KG1 (cell line): ENCODE results near the gene AHRR.
"Not testable (repeated sequence)": the region's sequence is repeated elsewhere in the genome, so short reads cannot be mapped to it uniquely, and the experiment has no call there.

ENCODE experiments used
- DNase-seq: peaks from one replicate; lab custom pipeline; 2025; lab: John Stamatoyannopoulos, UW

Gene AHRR

DNA sequence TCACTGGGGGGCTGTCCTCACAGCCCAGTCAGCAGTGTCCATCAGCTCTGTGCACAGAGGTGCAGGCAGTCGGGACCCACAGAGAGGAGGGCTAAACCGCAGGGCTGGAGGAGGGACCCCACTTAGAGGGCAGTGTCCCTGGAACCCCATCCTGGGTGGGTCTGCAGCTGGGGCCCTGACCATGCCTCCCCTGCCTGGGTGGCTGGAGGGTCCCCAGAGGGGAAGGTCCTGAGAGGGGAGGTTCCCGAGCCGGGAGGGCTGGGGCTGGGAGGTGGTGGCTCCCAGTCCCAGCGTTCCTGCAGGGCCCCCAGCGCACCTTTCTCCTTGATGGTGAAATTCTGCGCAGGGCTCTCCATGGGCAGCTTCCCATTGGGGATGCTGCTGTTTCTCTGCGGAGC is 154.2 kb downstream of the AHRR start:
- DNase-seq, result no peak

DNA sequence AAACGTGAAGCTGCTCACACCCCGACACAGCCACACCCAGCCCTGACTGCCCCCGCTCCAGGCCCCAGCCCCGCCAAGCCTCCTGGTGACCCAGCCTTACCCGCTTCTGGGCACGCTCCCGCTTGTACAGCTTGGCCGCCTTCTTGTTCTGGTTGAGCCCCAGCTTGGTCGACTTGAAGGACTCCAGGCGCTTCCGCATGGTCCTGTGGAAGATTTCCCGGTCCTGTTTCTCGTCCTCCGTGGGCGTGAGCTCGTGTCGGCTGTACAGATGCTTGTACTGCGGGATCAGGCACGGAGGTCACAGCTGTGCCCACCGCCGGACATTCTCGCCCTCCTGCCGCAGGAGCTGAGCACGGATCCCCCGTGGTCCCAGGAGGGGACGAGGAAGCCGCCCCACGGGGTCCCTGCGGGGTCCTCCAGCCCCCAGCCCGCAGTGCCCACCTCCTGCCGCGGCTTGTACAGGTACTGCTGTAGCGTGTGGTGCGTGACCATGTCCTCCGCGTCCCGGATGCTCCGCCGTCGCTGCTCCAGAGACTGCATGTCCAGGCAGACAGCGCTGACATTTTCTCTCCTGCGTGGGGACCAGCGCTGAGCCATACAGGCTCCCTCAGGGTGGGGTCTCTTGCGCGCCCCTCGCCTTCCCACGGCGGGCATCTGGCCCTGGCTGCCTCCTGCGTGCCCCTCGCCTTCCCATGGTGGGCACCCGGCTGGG is 154.7 kb downstream of the AHRR start:
- DNase-seq, result no peak

DNA sequence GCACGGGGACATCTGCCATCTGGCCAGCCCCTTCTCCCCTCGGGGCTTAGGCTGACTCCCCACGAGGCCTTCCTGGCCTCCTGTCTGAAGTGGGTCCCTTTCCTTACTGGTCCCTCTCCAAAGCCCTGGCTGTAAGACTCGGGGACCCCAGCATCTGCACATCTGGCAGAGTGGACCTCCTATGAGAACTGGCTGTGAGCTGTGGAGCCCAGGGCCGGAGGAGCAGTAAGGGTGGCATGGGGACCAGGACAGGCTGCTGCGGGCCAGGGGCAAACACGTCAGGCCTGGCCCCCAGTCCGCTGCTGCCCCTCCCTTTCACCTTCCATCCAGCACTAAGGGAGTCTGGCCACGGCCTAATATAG is 155.3 kb downstream of the AHRR start:
- no peak for DNase-seq

DNA sequence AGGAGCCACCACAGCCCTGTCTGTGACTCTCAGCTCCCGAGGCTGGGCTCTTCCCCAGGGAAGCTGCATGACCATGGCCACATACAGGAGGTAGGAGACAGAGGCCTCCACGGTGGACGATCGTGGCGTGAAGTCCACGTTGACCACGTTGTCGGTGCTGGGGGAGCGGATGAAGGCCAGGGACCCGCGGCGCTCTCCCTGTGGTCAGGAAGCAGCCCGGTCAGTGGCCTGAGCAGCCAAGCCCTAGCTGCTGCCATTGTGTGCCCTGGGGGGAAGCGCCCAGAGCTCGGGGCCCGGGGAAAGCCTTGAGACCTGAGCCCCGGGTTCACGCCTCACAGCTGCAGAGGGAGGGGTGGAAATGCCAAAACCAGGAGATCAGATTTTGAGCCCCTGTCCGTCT is 155.7 kb downstream of the AHRR start:
- no peak for DNase-seq

DNA sequence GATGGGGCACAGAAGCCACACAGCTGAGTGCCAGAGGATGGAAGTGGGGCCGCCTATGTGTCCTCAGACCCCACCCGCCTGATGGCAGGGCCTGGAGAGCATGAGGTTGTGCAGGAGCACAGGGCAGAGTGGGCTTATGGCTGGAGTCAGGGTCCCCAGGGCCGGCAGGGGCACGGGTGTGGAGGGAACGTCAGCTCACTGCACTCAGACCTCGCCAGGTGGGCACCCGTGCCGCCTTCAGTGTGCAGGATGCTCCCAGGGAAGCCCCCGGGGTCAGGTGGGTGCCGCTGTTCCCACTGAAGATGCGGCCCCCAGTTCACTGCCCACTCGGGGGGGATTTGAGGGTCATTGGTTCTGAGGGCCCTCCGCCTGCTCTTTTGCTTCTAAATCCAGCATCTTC is 156.4 kb downstream of the AHRR start:
- DNase-seq, result no peak

DNA sequence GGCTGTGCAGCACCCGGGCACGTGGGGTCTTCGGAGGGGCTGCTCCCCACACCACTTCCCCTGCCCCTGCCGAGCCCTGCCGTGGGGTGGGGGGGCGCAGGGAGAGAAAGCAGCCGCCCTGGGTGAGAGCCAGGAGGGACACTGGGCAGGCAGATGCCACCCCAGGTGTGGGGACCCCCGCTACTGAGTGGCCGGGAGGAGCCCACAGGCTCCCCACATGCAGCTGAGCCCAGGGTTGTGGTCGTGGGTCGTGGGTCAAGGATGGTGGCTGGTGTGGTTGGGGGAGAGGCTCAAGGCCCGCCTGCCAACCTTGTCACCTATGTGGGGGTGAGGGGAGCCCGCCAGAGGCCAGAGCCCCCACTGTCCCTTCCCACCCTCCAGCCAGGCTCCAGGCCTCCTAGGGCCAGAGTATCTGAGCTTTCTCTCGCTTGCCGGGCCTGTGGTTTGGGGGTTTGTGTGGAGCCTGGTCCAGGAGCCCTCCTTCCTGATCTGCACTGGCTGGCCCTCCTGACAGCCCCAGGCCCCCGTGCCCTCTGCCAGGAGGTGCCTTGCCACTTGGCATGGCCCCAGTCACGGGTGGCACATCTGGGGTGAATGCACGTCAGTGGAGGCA is 157.0 kb downstream of the AHRR start:
- no peak for DNase-seq

DNA sequence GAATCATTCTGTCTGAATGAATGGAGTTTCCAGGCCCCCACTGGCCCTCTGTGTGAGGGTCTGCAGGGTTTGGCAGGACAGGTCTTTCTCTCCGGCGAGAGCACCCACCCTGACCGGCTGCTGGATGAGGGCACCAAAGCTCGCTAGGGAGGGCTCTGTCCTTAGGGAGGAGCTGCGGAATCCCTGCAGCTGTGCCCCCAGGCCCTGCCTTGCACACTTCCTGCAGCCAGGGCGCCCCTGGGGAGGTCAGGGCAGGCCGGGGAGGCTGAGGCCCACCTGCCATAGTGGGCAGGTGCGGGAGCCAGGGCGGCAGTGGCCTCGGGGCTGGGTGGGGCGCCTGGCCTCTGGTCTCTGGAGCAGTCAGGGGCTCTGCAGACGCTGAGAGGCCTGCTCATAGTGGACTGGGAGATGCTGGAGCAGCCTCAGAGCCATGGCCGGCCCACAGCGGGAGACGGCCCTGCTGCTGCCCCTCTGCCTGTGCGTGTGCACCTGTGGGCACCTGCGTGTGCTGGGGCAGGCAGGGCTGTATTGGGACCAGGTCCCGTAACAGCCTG is 157.5 kb downstream of the AHRR start:
- no peak for DNase-seq

DNA sequence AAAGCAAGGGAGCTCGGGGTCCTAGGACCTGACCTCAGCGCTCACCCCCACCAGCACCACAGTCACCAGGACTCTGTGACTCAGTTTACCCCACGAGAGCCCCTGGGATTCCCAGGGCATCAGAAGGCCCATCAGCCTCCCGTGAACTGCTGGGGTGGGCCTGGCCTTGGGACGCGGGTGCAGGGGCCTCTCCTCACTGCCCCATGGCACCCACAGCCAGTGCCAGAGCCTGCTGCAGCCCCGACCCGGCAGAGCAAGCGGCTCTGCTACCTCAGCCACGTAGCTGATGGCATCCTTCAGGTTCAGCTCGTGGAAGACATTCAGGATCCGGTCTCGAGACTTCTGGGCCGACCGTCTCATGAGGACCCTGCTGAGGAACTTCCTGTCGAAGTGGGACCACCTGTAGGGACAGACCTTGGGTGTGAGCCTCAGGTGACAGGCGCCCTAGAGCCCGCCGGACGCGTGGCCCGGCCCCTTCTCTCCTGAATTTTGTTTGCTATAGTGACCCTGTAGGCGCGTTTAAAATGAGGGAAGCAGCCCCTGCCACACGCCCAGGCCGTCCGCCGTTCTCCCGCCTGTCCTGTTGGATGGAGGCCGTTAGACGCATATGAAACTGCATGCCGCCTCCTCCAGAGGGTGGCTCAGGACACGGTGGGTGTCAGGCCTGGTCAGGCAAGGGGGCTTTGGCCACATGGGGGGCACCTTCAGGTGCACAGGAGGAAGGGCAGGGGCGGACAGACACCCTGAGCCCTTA is 158.2 kb downstream of the AHRR start:
- no peak for DNase-seq

DNA sequence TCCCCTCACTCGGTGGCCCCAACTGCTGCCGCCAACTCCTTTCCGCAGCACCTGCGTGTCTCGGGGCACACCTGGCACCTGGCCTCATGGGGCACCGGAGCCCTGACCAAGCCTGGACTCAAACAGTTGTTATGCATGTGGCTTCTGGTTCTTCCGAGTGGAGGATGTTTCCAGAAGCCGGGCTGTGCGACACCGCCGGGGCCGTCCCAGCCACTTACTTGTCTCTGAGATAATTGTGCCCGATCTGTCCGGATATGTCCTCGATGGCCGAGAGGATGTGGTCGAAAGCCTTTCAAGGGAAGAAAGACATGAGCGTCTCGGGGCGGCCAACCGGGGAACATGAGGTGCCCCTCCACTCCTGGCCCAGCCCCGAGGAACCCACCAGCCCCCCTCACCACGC is 159.8 kb downstream of the AHRR start:
- no peak for DNase-seq

DNA sequence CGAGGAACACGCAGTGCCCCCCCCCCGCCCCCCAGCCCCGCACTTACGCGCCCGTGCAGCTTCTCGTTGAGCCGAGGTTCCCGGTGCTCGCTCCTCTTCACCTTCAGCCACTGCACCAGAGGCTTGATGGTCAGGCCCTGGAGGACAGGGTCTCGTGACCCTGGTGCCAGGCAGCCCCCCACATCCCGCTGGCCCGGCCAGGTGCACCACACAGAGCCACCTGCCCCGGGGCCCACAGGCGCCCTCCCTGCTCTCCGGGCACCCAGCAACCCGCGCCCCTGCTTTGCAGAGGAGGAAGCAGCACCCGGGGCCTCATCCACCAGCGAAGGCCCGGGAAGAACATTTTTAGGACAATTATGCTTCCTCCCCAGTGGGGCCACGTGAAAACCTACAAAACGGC is 160.5 kb downstream of the AHRR start:
- no peak for DNase-seq

DNA sequence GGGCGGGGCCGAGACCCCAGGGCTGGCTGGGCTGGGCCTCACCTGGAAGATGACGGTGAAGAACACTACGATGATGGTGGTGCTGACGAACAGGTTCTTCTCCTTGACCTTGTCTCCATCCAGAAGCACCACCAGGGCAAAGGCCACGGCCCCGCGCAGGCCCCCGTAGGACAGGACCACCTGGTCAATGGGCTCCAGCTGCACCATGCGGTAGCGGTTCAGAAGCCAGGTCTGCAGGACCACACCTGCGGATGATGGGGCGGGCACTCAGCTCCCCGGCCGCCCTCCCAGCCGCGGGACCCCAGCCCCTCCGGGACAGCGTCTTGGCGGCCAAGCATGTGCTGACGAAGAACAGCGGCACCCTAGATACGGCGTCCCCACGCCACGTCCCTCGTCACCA is 161.0 kb downstream of the AHRR start:
- DNase-seq, result no peak

DNA sequence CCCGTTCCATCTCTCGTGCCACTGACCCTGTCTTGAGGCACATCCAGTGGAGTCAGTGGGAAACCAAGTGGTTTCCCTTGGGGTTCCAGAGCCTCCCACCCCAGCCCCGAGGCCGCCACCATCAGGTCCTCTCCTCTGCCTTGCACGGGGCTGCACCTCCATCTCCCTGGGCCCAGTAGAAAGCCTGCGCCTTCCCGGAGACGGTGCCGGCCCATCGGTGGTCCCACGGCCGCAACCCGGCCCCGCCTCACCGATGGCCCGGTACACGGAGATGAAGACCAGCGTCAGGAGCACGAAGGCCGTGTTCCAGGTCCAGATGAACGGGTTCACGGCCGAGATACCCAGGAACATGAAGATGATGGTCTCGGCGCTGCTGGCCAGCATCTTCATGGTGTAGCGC is 161.5 kb downstream of the AHRR start:
- no peak for DNase-seq

DNA sequence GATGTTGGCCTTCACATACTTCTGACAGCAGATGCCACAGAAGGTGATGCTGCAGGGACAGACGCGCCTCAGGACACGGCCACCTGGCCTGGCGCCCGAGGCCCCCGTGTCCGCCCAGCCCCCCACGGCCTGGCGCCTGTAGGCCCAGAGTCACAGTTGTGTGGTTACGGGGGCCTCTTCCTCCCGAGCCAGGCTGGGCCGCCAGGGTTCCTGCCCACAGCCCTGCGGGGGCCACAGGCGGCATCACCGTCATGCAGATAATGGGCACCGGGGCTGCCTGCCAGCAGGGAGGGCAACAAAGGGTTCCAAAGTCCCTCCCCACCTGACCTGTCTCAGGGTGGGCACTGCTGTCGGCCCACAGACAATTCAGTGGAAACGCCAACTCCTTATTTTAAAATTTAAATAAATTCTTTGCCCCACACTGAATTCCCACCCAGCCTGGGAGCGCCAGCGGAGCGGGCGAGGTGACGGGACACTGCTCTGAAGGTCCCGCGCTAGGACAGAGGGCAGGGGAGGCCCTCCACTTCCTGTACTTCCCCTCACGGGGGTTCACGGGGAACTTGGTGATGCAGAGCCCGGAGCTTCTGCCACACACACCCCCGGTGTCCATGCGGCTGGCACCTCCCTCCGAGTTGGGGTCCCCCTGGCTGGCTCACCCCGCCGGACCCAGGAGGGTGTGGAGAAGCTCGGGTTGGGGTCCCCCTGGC is 162.1 kb downstream of the AHRR start:
- no peak for DNase-seq

DNA sequence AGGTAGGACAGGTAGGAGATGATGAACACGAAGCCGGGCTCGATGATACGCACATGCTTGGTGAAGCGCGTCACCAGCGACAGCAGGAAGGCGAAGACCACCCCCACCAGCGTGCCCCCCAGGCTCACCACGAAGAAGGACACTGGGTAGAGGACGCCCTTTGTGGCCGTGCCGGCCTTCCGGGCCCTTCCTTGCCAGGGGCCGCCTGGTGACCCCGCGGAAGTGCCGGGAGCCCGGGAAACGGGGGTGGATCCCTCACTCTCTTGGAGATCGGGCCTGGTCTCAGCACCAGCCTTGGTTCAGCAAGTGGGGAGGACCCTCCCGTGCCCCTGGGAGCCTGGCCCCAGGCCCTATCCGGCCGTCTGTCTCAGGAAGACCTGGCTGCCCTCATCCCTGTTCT is 163.0 kb downstream of the AHRR start:
- no peak for DNase-seq

DNA sequence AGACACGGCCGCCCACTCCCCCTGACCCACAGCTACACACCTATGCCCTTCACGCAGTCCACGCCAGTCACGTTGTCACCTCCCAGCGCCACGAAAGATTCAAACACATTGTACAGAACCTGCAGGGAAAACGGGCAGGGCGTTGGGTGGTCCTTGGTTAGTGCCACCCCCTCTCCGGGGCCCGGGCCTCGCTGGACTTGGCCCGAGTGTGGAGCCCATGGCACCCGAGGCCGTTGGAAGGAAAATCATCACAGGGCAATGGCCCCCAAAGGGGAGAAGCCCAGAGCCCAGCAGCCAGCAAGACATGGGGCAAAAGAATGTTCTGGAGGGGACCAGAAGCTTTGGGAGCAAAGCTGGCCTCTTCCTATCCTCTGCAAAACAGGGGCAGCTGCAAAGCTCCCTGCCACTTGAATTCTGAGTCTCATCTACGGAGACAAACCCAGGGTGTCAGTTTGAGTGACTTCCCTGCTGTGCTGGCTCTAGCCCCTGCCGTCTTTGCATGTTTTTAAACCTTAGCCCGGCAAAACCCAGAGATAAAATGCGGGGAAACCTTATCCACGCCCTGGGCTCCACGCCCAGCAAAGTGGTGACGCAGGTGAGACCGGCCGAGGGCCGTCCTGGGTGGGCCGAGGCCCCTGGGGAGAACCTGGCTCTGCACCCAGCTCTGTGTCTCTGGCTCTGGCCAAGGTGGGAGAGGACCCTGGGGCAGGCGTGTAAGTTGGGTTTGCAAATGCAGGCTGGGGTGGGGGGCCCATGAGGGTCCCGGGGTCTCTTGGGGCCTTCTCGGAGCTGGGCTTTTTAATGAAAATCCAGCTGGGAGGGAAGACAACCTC is 163.8 kb downstream of the AHRR start:
- DNase-seq, result no peak

DNA sequence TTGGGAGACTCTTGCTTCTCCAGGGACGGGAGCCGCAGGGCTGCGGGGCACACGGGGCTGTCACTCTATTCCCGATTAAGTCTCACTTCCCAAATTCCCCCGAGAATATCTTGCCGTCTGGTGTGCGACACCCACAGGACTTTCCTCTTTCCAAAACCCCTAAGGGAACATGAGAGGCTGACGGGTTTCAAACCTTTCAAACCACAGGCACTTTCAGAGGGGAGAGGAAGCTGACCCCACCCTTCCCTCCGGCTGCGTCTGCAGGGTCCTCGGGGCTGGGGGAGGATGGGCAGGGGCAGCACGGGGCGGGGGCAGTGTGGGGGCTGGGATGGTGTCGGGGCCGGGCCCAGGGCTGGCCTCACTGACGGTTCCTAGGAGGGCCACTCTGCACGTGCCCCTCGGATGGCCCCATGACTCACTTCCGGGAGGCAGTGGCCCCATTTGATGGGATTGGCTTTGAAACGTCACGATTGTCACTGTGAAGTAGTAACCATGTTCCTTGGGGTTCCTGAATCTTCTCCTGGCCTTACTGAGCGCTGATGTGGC is 164.5 kb downstream of the AHRR start:
- no peak for DNase-seq

DNA sequence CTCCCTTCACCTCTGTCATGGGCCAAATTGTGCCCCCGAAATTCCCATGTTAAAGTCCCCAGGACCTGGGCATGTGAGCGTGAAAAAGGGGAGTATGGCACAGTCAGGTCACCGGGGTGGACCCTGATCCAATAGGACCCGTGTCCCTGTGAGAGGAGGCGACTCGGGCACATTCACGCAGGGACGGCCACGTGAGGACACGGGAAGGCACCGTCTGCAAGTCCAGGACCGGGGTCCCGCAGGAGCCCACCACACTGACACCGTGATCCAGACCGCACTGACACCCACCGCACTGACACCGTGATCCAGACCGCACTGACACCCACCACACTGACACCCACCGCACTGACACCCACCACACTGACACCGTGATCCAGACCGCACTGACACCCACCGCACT is 165.1 kb downstream of the AHRR start:
- DNase-seq, result not testable (repeated sequence)
